GM12872 (cell line): Measurements from ENCODE around the gene LRRC10.

Experiments
- TF ChIP-seq, protein P1 (sequence below): IDR thresholded peaks from 3 replicates; pipeline ENCODE4 v1.5.1; 2011; ENCODE audit warnings: low read depth, mild to moderate bottlenecking, low read length, moderate library complexity; ENCODE audit not compliant: insufficient read depth

The LRRC10 gene

GRCh38 chr12:69566603-69567002 lies 44.1 kb downstream of the LRRC10 start:
- TF ChIP-seq, protein P1, sequence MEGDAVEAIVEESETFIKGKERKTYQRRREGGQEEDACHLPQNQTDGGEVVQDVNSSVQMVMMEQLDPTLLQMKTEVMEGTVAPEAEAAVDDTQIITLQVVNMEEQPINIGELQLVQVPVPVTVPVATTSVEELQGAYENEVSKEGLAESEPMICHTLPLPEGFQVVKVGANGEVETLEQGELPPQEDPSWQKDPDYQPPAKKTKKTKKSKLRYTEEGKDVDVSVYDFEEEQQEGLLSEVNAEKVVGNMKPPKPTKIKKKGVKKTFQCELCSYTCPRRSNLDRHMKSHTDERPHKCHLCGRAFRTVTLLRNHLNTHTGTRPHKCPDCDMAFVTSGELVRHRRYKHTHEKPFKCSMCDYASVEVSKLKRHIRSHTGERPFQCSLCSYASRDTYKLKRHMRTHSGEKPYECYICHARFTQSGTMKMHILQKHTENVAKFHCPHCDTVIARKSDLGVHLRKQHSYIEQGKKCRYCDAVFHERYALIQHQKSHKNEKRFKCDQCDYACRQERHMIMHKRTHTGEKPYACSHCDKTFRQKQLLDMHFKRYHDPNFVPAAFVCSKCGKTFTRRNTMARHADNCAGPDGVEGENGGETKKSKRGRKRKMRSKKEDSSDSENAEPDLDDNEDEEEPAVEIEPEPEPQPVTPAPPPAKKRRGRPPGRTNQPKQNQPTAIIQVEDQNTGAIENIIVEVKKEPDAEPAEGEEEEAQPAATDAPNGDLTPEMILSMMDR = no peak; the same call in 2 of the 3 replicates

DNA sequence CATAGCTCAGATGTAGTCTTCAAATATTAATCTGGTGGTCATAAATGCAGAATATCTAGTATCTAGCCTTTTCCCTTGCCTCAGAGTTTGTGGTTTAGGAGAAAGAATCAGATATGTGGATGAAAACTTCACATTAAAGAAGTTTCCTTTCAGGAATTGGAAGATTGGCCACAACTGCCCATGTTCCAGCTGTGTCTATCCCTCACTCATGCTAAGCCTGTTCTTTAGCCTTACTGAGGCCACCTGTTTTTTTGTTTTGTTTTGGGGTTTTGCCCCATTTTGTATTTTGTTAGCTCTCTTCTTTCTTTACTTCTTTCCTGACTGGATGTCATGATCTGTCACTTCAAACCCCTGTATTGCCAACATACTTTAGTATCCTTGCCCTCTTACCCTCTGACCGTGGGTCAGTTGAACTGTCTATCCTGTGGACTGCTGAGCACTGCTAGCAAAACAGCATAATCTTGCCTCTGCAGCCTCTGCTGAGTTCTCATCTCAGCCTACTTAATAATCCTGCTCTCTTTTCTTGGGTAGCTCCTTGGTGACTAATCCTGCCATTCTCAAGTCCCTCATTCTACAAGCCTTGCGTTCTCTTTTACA lies 47.4 kb downstream of the LRRC10 start:
- TF ChIP-seq, protein P1 = no peak
